Adrenal gland (tissue), 5 donors: Measurements from ENCODE around the gene TMEM108.

Experiments
- POLR2A ChIP-seq, 2 donors: fragments of 450-650 bp; IDR thresholded peaks; one replicate each; pipeline ENCODE4 v1.6.1; 2017; ENCODE audit warnings: antibody characterized with exemption in 2 of 2, mild to moderate bottlenecking in 2 of 2, moderate library complexity in 1 of 2
- TF ChIP-seq, protein P1 (sequence below), 6 experiments: fragments of 450-650 bp in 4 of 6; fragments of 200-600 bp in 2 of 6; sonication (generic) in 1 of 6; IDR thresholded peaks; 1 replicate in 5 of 6; 2 replicates in 1 of 6; pipeline versions ENCODE4 v1.5.1 to v1.8.0; 2016 to 2021; ENCODE audit warnings: antibody characterized with exemption in 6 of 6, mild to moderate bottlenecking in 2 of 6, moderate library complexity in 1 of 6
- donor health status: DM: no; HTN: no; CAD: no.

DNA sequence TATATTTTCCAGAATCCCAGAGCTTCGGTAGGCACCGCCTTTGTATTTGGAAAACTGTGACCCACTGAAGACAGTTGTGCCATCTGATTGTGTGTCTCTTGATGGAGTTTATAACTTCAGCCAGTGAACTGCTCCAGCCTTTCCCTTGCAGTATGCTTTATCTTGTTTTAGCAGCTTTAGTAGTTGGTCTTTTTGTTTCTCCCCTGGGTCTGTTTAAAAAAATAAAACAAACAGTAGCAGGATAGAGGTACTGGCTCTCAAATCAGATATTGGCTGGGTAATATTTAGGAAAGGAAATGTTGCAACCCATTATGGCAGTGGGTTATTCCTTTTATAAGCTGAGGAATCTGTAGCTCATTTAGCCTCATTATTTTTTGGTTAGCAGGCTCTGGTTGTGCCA, 210.2 kb downstream of the TMEM108 start:
- TF ChIP-seq POLR2A (IDR thresholded peaks at IDR 0.05): no peak
- TF ChIP-seq, protein P1, sequence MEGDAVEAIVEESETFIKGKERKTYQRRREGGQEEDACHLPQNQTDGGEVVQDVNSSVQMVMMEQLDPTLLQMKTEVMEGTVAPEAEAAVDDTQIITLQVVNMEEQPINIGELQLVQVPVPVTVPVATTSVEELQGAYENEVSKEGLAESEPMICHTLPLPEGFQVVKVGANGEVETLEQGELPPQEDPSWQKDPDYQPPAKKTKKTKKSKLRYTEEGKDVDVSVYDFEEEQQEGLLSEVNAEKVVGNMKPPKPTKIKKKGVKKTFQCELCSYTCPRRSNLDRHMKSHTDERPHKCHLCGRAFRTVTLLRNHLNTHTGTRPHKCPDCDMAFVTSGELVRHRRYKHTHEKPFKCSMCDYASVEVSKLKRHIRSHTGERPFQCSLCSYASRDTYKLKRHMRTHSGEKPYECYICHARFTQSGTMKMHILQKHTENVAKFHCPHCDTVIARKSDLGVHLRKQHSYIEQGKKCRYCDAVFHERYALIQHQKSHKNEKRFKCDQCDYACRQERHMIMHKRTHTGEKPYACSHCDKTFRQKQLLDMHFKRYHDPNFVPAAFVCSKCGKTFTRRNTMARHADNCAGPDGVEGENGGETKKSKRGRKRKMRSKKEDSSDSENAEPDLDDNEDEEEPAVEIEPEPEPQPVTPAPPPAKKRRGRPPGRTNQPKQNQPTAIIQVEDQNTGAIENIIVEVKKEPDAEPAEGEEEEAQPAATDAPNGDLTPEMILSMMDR (IDR thresholded peaks at IDR 0.05): no peak
